ENCODE measurements around the gene TENT5C.
A peak's percentile ranks its signal among the peaks of the same experiment; 100 is the strongest.
"Not testable (repeated sequence)": the region's sequence is repeated elsewhere in the genome, so short reads cannot be mapped to it uniquely, and the experiment has no call there.

The TENT5C gene

GRCh38 chr1:117605774-117606648 is at the start of gene TENT5C:
TENT5C (plus strand) TSS chr1:117606048; CDS start chr1:117622869, 16,821 bp downstream.
- DNase-seq (ENCODE audit: low spot score) = peak; percentile 98

GRCh38 chr1:117556341-117556740 is 49.5 kb upstream of the TENT5C start:
- DNase-seq (ENCODE audit: low spot score) = no peak

DNA sequence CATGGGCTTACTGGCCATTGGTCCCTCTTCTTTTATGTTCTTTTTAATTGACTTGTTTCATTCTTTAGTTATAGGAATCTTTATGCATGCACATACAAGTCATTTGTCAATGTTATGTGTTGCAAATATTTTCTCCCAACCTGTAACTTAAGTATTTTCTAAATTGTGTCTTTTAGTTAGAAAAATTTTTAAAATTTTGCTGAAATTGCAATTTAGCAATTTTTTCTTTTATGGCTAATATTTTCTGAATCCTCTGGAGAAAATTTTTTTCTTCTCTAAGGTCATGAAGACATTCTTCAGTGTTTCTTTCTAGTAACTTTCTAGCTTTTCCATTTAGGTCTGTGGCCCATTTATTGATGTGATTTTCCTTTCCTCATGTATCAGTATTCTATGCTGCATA is 48.9 kb upstream of the TENT5C start:
- DNase-seq (ENCODE audit: low spot score) = no peak

GRCh38 chr1:117558451-117558850 is 47.4 kb upstream of the TENT5C start:
- not testable (repeated sequence) for DNase-seq (ENCODE audit: low spot score)

DNA sequence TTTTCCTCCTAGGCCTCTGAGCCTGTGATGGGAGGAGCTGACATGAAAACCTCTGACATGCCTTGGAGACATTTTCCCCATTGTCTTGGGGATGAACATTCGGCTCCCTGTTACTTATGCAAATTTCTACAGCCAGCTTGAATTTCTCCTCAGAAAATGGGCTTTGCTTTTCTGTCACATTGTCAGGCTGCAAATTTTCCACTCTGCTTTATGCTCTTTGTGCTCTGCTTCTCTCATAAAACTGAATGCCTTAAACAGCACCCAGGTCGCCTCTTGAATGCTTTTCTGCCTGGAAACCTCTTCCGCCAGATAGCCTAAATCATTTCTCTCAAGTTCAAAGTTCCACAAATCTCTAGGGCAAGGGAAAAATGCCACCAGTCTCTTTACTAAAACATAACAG is 46.7 kb upstream of the TENT5C start:
- no peak for DNase-seq (ENCODE audit: low spot score)

- no peak for DNase-seq (ENCODE audit: low spot score)
Measured at GRCh38 chr1:117559985-117560384, 45.9 kb upstream of the TENT5C start.

GRCh38 chr1:117561071-117561470 is 44.8 kb upstream of the TENT5C start:
- no peak for DNase-seq (ENCODE audit: low spot score)

DNA sequence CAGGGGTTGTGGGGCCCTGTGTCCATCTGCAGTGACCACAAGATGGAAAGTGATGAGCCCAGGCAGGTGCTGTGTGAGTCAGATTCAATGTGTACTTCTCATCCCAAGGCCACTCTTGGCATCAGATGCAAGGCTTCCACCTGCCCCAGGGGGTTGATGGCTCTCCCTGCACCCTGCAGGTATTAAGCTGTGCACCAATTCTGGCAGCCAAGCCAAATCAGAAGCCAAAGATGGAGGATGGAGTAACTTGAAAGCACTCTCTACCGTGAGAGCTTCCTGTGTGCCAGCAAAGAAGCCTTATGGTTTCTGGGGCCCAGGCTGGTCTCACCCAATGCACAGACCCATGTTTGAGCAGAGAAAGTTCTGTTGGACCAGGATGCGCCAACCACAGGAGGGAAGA is 44.3 kb upstream of the TENT5C start:
- no peak for DNase-seq (ENCODE audit: low spot score)

DNA sequence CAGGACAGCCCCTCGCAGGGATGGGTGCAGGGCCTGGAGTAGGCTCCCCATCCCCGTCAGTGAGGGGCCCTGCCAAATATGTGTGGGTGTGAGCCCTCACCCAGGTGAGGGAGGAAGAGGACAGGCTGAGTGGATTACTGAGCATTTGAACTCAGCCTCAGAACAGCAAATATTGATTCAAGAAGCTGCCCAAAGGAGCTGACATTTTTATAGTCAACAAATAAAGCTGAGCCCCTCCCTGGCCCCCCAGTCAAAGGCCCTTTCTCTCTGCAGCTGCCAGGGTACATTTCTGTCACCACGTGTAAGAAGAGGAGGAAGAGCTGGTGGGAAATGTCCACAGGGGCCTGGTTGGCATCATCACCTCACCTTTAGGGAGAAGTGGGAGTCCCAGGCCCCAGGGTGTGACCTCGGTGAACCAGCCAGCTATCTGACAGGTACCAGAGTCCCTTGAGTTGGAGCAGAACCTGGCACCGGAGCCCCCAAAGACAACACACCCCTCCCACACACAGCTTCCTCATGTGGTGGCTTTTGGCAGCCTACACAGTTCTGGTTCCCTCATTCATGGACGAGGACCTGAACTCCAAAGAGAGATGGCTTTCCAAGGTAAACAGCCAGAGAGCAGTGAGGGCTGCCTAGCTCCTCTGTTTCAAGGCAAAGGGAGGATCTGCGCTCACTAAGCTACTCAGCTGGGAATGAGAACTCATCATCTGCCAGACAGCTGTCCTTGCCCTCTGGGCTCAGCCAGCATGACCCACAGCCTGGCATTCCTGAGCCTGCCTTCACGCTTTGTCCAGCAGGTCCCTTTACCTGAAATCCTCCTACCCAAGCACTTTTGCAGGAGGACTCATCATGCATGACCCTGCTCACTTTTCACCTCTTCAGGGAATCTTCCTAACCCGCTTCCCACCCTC is 43.0 kb upstream of the TENT5C start:
- DNase-seq (ENCODE audit: low spot score) = no peak

GRCh38 chr1:117563492-117563875 is 42.4 kb upstream of the TENT5C start:
- no peak for DNase-seq (ENCODE audit: low spot score)

DNA sequence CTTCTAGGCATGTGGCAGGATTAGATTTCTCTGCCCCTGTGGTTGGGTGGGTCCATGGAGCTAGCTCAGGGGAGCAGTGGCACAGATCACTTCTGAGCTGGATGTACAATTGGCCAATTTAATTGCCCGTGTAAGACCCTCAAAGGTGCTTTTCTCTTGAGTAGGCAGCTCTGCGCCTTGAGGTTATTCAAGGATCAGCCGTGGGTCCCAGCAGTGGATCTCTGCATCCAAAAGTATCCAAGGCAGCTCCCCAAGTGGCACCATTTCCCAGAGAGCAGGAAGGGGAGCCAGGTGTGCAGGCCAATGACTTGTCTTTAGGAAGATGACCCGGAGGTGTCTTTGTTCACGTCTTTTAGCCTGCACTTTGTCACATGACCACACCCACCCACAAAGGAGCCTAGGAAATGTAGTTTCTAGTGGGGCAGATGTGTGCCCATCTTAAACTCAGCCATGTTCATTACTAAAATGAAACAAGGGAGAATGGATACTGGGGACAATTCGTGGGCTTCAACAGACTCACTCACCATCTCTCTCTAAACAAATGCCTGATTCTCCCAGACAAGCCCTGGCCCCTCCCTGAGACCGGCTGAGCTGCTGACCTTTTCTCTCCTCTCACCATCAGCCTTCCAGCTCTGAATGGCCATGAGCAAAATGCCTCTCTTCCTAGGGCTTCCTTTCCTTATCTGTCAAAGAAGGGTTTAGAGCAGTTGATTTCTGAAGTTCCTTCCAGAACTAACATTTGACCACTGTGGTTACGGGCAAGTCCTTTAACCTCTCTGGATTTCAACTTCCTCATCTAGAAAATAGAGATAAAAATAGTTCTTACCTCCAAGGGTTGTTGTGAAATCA is 41.4 kb upstream of the TENT5C start:
- peak; percentile 6 for DNase-seq (ENCODE audit: low spot score)

GRCh38 chr1:117565076-117565556 is 40.7 kb upstream of the TENT5C start:
- peak; percentile 37 for DNase-seq (ENCODE audit: low spot score)

GRCh38 chr1:117565745-117566455 is 39.9 kb upstream of the TENT5C start:
- DNase-seq (ENCODE audit: low spot score) = no peak

DNA sequence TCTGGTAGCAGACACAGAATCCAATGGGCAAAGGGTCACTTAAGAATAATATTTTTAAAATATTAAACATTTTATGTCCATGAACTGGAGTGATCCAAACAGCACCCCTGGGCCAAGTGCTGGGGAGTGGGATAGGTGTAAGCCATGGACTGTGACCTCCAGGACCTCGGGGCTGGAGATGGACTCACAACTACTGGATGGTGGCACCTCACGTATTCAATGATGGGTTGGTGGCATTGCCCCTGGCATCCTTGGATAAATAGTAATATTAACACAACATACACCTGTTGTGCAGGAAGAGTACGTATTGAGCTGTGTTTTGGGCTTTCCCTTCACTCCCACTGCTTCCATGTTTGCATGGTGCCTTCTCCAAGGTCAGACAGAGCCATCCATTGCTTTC is 39.3 kb upstream of the TENT5C start:
- no peak for DNase-seq (ENCODE audit: low spot score)

DNA sequence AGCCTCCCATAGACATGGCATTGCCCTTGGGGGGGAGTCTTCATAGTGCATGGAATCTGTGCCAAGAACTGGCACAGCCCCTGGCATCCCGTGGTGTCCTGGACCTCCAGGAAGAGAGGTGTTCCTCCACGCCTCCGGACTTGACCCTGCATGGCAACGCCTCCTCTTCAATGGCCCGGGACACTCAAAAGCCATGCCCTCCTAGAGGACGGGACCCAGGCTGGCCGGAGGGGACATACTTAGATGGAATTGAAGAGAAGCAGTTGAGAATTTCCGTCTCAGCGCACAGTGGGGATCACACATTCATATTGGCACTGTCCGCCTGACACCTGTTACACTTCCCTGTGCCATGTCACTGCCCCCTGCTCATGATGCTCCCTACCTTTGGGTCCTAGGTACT is 38.4 kb upstream of the TENT5C start:
- no peak for DNase-seq (ENCODE audit: low spot score)

- DNase-seq (ENCODE audit: low spot score) = no peak
Measured at GRCh38 chr1:117567976-117568375, 37.9 kb upstream of the TENT5C start.

GRCh38 chr1:117568999-117569398 is 36.8 kb upstream of the TENT5C start:
- no peak for DNase-seq (ENCODE audit: low spot score)

DNA sequence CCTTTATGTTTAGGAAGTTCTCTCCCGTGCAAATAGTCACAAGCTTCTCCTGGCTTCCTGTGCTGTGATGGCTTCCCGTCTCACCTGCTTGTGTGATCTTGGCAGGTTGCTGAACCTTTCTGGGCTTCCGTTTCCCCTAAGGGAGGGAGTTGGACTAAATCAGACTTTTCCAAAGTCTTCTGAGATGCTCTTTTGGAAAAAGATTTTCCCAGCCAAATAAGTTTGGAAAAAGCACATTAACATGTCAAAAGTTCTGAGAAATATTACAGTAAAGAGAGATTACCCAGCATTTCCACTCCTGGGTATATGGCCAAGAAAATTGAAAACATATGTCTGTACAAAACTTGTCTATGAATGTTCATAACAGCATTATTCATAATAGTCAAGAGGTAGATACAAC is 36.0 kb upstream of the TENT5C start:
- no peak for DNase-seq (ENCODE audit: low spot score)

GRCh38 chr1:117570988-117571409 is 34.8 kb upstream of the TENT5C start:
- DNase-seq (ENCODE audit: low spot score) = no peak

GRCh38 chr1:117571496-117571895 is 34.4 kb upstream of the TENT5C start:
- no peak for DNase-seq (ENCODE audit: low spot score)

DNA sequence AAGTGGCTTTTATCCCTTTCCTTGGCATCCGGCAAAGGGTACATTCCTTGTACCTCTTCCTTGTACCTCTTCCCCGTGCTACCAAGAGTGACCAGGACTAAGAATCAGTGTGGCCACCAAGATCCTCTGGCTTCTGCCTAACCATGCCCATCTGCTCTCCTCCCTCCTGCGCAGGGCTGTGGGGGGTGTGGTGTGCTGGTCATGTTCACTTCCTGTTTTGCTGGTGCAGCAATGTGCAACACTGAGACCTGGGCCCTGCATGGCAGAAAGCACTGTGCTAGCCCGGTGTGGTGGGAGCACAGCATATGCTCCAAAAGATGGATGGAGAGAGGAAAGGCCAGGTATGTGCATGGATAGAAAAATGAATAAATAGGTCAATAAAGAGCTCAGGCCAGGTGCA is 33.3 kb upstream of the TENT5C start:
- DNase-seq (ENCODE audit: low spot score) = no peak

Data from COLO829 (cell line).